ENCODE data around the gene KRTAP5-7.

GRCh38 chr11:71502871-71503435 is 24.1 kb upstream of the KRTAP5-7 start:
- TF ChIP-seq ZFP3 (CRISPR knock-in tag; IDR thresholded peaks at IDR 0.05) (no peak), ZNF565 (CRISPR knock-in tag; conservative IDR thresholded peaks at IDR 0.05; ENCODE audit: low read depth) (no peak), ISL1 (CRISPR knock-in tag; IDR thresholded peaks at IDR 0.05) (no peak)
- TF ChIP-seq, protein P1, sequence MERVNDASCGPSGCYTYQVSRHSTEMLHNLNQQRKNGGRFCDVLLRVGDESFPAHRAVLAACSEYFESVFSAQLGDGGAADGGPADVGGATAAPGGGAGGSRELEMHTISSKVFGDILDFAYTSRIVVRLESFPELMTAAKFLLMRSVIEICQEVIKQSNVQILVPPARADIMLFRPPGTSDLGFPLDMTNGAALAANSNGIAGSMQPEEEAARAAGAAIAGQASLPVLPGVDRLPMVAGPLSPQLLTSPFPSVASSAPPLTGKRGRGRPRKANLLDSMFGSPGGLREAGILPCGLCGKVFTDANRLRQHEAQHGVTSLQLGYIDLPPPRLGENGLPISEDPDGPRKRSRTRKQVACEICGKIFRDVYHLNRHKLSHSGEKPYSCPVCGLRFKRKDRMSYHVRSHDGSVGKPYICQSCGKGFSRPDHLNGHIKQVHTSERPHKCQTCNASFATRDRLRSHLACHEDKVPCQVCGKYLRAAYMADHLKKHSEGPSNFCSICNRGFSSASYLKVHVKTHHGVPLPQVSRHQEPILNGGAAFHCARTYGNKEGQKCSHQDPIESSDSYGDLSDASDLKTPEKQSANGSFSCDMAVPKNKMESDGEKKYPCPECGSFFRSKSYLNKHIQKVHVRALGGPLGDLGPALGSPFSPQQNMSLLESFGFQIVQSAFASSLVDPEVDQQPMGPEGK (CRISPR knock-in tag; IDR thresholded peaks at IDR 0.05; ENCODE audit: borderline replicate concordance) = no peak
